Heart right ventricle (tissue), 16 donors: Measurements from ENCODE around the gene NDEL1. TPM values are rescaled to one million over a fixed set of nuclear protein-coding genes. Genes with fewer than 3 reads are reported as not detected.

Experiments
- ATAC-seq, 8 donors: fragments of 200-7000 bp; cut with Tn5 transposase; one replicate each; pipeline ENCODE4 v1.9.1; 2020; ENCODE audit warnings: mild to moderate bottlenecking in 8 of 8, moderate library complexity in 8 of 8, moderate number of reproducible peaks in 1 of 8
- DNase-seq, 2 donors: peaks; one replicate each; pipeline ENCODE4 v3.0.0-alpha.2; 2020
- H3K27ac ChIP-seq, 10 donors: fragments of 200-600 bp; sonication (generic) in 2 of 10; one replicate each; pipeline versions ENCODE4 v1.5.0 to v1.8.0; 2020 to 2022; ENCODE audit warnings: mild to moderate bottlenecking in 3 of 10
- H3K27me3 ChIP-seq, 7 donors: fragments of 200-600 bp; one replicate each; pipeline ENCODE4 v1.8.0; 2021 to 2022; ENCODE audit warnings: mild to moderate bottlenecking in 2 of 7
- H3K36me3 ChIP-seq, 9 donors: fragments of 200-600 bp; sonication (generic) in 1 of 9; one replicate each; pipeline versions ENCODE4 v1.5.0 to v1.8.0; 2020 to 2022; ENCODE audit warnings: mild to moderate bottlenecking in 2 of 9
- H3K4me1 ChIP-seq, 9 donors: fragments of 200-600 bp; sonication (generic) in 1 of 9; one replicate each; pipeline versions ENCODE4 v1.5.0 to v1.8.0; 2020 to 2022; ENCODE audit warnings: mild to moderate bottlenecking in 4 of 9
- H3K4me3 ChIP-seq, 10 donors: fragments of 200-600 bp; sonication (generic) in 2 of 10; one replicate each; pipeline versions ENCODE4 v1.5.0 to v1.8.0; 2020 to 2022; ENCODE audit warnings: mild to moderate bottlenecking in 7 of 10, moderate library complexity in 2 of 10
- H3K9me3 ChIP-seq, 11 donors: fragments of 200-600 bp in 10 of 11; sonication (generic) in 2 of 11; one replicate each; pipeline versions ENCODE4 v1.5.0 to v1.8.0; 2013 to 2022; ENCODE audit warnings: mild to moderate bottlenecking in 2 of 11, control low read depth in 1 of 11, moderate library complexity in 1 of 11
- CTCF ChIP-seq, 9 donors: fragments of 200-600 bp; sonication (generic) in 2 of 9; IDR thresholded peaks; one replicate each; pipeline versions ENCODE4 v1.5.0 to v1.8.0; 2021 to 2022; ENCODE audit warnings: antibody characterized with exemption in 9 of 9, mild to moderate bottlenecking in 5 of 9, moderate library complexity in 1 of 9
- WGBS, 2 donors: extraction: QIAGEN DNeasy Blood & Tissue Kit; methylation state at CpG; one replicate each; pipeline ENCODE4 v1.1.7; 2013; ENCODE audit warnings: inconsistent platforms in 1 of 2; 5-methylcytosine and 5-hydroxymethylcytosine counted together
- intact Hi-C, 10 donors: fragments of 100-400 bp; cut with DNase I; formaldehyde crosslinking; loops; one replicate each; pipeline versions ENCODE4 v1.11.1 to v1.14.2; 2022
- polyA plus RNA-seq, 2 donors: library from polyadenylated mRNA; stranded (reverse); fragments of 200-250 nt; gene quantifications; one replicate each; pipeline ENCODE4 v1.2.3, GENCODE V29; 2013
- total RNA-seq, 10 donors: library from RNA; stranded (reverse); fragmentation: NEBNext Ultra II Directional in 3 of 10; extraction: Animal tissue kit (Norgen Biotek cat#: 25700) in 3 of 10; gene quantifications; one replicate each; pipeline versions ENCODE4 v1.2.1 to v1.2.4, GENCODE V29; 2021 to 2023
- donor health status: Arrhythmogenic right ventricular cardiomyopathy.
- donor health status: ischemic (EF 13 %, LVEDD 7.1; RV severe dilation, severe dysfunction).
- donor health status: healthy with polysubstance abuse.
- donor health status: DM: no; HTN: yes; CAD: no.
- donor health status: DM: no; HTN: no; CAD: no.
- donor health status: ischemic (EF 25% LVEDD 6.9; RV normal size, moderate dysfunction).
- donor health status: ischemic (EF 25% LVEDD 5.7; RV mildly dilated, moderate dysfunction).
- donor health status: healthy.
- donor health status: DM: yes; HTN: yes; CAD: no.
- donor health status: Ischemic cardiomyopathy.
- donor health status: ischemic (EF 35%, LVEDD 5.7; RV mildly dilated, moderate dysfunction).
- donor health status: nonischemic (EF 11% LVEDD 7.7; RV severe dilation, severe dysfunction).
- donor health status: DM: yes; HTN: yes; CAD: no.
- donor health status: PGD.
- donor health status: ischemic (EF 29% LVEDD 5.4; RV normal size, mild dysfunction).
- donor health status: nonischemic (EF 23%, LVEDD 6.1; RV moderate dilation, normal function).

Gene NDEL1
- total and polyA plus RNA-seq, 12 donors = 21.2 to 37.0 (median 26.9) TPM

- Histone ChIP-seq H3K9me3 (no peaks in the 10 kb centered on the region), H3K36me3 (no peaks in the 10 kb centered on the region), H3K27me3 (peaks cover 0 to 61% (median 44%) of the 10 kb centered on the region in 7 donors), H3K27ac (no peak within 1 kb of the TSS), H3K4me3 (no peak within 1 kb of the TSS), H3K4me1 (peaks cover 0 to 11% (median 0%) of the 10 kb centered on the region in 9 donors)
- DNase-seq = no peak
- ATAC-seq = no peak
- intact Hi-C loops = no loop called here
- TF ChIP-seq CTCF (IDR thresholded peaks at IDR 0.05) = no peak
- WGBS, 2 donors = 64 to 67% methylated on average over 13 of the region's 13 CpGs
Observed at GRCh38 chr17:8397636-8398035, 38.0 kb upstream of the NDEL1 start, which contains the start of gene RNF222. Gene RNF222, minus strand, starts transcription at chr17:8397827. Its CDS starts 4,366 bp downstream, at chr17:8393461.

GRCh38 chr17:8398980-8399379 lies 36.7 kb upstream of the NDEL1 start:
- H3K4me3 ChIP-seq = no peak overlapping the region
- no peak for ATAC-seq
- no peak for DNase-seq
- H3K27ac ChIP-seq = no peak overlapping the region
- intact Hi-C loops = no loop called here
- peaks cover 0 to under 1% (median 0%) of the 10 kb centered on the region in 9 donors for H3K4me1 ChIP-seq
- no peaks in the 10 kb centered on the region for H3K36me3 ChIP-seq
- WGBS, 2 donors = 61 to 62% methylated on average over 6 of the region's 6 CpGs
- H3K9me3 ChIP-seq = no peaks in the 10 kb centered on the region
- no peak for TF ChIP-seq CTCF (IDR thresholded peaks at IDR 0.05)
- H3K27me3 ChIP-seq = peaks cover 0 to 57% (median 40%) of the 10 kb centered on the region in 7 donors

GRCh38 chr17:8401107-8401506 lies 34.6 kb upstream of the NDEL1 start:
- Histone ChIP-seq H3K36me3 (no peaks in the 10 kb centered on the region), H3K27ac (no peak overlapping the region), H3K9me3 (no peaks in the 10 kb centered on the region), H3K4me3 (no peak overlapping the region), H3K27me3 (peaks cover 0 to 39% (median 27%) of the 10 kb centered on the region in 7 donors), H3K4me1 (no peaks in the 10 kb centered on the region)
- intact Hi-C loops = loop anchor here in 1 of 10 donors (10.0 kb wide), 1 partner anchor 494 kb away; no protein-coding TSS in a partner anchor
- ATAC-seq = no peak
- DNase-seq = no peak
- TF ChIP-seq CTCF (IDR thresholded peaks at IDR 0.05) = no peak
- 82 to 94% methylated on average over 2 of the region's 2 CpGs for WGBS, 2 donors

- no peak overlapping the region for H3K4me3 ChIP-seq
- DNase-seq (no peak), ATAC-seq (no peak)
- no peaks in the 10 kb centered on the region for H3K9me3 ChIP-seq
- no peaks in the 10 kb centered on the region for H3K36me3 ChIP-seq
- no peak overlapping the region for H3K27ac ChIP-seq
- intact Hi-C loops = loop anchor here in 1 of 10 donors (10.0 kb wide), 1 partner anchor 492 kb away; no protein-coding TSS in a partner anchor
- peaks cover 0 to 20% (median 8%) of the 10 kb centered on the region in 7 donors for H3K27me3 ChIP-seq
- 80 to 83% methylated on average over 11 of the region's 11 CpGs for WGBS, 2 donors
- no peak for TF ChIP-seq CTCF (IDR thresholded peaks at IDR 0.05)
- no peaks in the 10 kb centered on the region for H3K4me1 ChIP-seq
Observed at GRCh38 chr17:8402921-8403536, 32.7 kb upstream of the NDEL1 start.
